ENCODE results near the gene INPP5F.

DNA sequence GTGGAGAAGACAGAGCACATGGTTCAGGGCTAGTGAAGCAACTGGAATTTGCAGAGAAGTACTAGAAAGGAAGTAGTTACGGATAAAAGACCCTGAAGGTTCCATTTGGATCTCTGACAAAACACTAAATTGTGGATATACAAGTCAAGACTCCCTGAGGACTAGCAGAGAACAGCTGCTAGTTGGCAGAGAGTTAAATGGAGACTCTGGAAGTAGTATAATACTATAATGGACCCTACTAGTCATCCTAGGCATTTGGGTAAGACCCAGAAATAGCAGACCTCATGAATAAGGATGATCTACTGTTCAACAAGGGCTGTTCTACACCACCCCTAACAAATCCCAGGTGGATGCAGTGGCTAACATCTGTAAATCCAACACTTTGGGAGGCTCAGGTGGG lies 127.7 kb downstream of the INPP5F start:
- TF ChIP-seq CHD2 (IDR thresholded peaks at IDR 0.05; ENCODE audit: low read length, partially characterized antibody) (no peak), EP300 (IDR thresholded peaks at IDR 0.05; ENCODE audit: borderline replicate concordance in 1 of 2, low read depth in 1 of 2, low read length in 1 of 2) (no peak), MXI1 (IDR thresholded peaks at IDR 0.05; ENCODE audit: low read depth, low read length) (no peak), JUND (IDR thresholded peaks at IDR 0.05) (no peak), TAF1 (IDR thresholded peaks at IDR 0.05; ENCODE audit: borderline replicate concordance, low read depth, low read length) (no peak), POLR2AphosphoS5 (IDR thresholded peaks at IDR 0.05; ENCODE audit: low read depth, low read length) (no peak), GABPA (IDR thresholded peaks at IDR 0.05; ENCODE audit: low read depth) (no peak), SMC3 (IDR thresholded peaks at IDR 0.05; ENCODE audit: low read depth, low read length) (no peak), RCOR1 (IDR thresholded peaks at IDR 0.05; ENCODE audit: low read length) (no peak)
- TF ChIP-seq, protein P1, sequence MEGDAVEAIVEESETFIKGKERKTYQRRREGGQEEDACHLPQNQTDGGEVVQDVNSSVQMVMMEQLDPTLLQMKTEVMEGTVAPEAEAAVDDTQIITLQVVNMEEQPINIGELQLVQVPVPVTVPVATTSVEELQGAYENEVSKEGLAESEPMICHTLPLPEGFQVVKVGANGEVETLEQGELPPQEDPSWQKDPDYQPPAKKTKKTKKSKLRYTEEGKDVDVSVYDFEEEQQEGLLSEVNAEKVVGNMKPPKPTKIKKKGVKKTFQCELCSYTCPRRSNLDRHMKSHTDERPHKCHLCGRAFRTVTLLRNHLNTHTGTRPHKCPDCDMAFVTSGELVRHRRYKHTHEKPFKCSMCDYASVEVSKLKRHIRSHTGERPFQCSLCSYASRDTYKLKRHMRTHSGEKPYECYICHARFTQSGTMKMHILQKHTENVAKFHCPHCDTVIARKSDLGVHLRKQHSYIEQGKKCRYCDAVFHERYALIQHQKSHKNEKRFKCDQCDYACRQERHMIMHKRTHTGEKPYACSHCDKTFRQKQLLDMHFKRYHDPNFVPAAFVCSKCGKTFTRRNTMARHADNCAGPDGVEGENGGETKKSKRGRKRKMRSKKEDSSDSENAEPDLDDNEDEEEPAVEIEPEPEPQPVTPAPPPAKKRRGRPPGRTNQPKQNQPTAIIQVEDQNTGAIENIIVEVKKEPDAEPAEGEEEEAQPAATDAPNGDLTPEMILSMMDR (IDR thresholded peaks at IDR 0.05): no peak
- TF ChIP-seq, protein P2, sequence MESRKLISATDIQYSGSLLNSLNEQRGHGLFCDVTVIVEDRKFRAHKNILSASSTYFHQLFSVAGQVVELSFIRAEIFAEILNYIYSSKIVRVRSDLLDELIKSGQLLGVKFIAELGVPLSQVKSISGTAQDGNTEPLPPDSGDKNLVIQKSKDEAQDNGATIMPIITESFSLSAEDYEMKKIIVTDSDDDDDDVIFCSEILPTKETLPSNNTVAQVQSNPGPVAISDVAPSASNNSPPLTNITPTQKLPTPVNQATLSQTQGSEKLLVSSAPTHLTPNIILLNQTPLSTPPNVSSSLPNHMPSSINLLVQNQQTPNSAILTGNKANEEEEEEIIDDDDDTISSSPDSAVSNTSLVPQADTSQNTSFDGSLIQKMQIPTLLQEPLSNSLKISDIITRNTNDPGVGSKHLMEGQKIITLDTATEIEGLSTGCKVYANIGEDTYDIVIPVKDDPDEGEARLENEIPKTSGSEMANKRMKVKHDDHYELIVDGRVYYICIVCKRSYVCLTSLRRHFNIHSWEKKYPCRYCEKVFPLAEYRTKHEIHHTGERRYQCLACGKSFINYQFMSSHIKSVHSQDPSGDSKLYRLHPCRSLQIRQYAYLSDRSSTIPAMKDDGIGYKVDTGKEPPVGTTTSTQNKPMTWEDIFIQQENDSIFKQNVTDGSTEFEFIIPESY (IDR thresholded peaks at IDR 0.05; ENCODE audit: borderline replicate concordance, low read depth): no peak

Data from SK-N-SH (cell line).